Type B pancreatic cell (in vitro differentiated cells): ENCODE measurements around the gene PDE9A. TPM values are rescaled to one million over a fixed set of nuclear protein-coding genes. Genes with fewer than 3 reads are reported as not detected.

Experiments used
- DNase-seq: peaks from one replicate; pipeline ENCODE4 v3.0.0; 2021; ENCODE audit warnings: mixed read lengths; ENCODE audit not compliant: unreplicated experiment; ENCODE audit errors: extremely low spot score
- H3K27ac Mint-ChIP-seq: 2 replicates; pipeline ENCODE4 v1.8.0; 2021; ENCODE audit warnings: mild to moderate bottlenecking, mixed read lengths
- H3K27me3 Mint-ChIP-seq: 2 replicates; pipeline ENCODE4 v1.8.0; 2021; ENCODE audit warnings: mixed read lengths
- H3K36me3 Mint-ChIP-seq: 2 replicates; pipeline ENCODE4 v1.8.0; 2021; ENCODE audit warnings: mixed read lengths
- H3K4me1 Mint-ChIP-seq: one replicate; pipeline ENCODE4 v1.8.0; 2021; ENCODE audit warnings: mixed read lengths; ENCODE audit not compliant: unreplicated experiment
- H3K4me3 Mint-ChIP-seq: 2 replicates; pipeline ENCODE4 v1.8.0; 2021; ENCODE audit warnings: mild to moderate bottlenecking, mixed read lengths
- H3K9me3 Mint-ChIP-seq: 2 replicates; pipeline ENCODE4 v1.8.0; 2021; ENCODE audit warnings: mixed read lengths
- CTCF ChIP-seq: fragments of 200-600 bp; sonication (generic); conservative IDR thresholded peaks from 2 replicates; pipeline ENCODE4 v1.5.0; 2021; ENCODE audit warnings: antibody characterized with exemption, mild to moderate bottlenecking
- total RNA-seq: library from RNA; stranded (reverse); gene quantifications from 2 replicates; pipeline ENCODE4 v1.2.1, GENCODE V29; 2021; ENCODE audit warnings: low replicate concordance

The PDE9A gene
- total RNA-seq, 1 donor from 2014 or later: 18.6 TPM

- H3K27me3 Mint-ChIP-seq: no peaks in the 10 kb centered on the region
- no peaks in the 10 kb centered on the region for H3K4me1 Mint-ChIP-seq
- no peaks in the 10 kb centered on the region for H3K36me3 Mint-ChIP-seq
- no peak for DNase-seq
- H3K4me3 Mint-ChIP-seq: no peak overlapping the region
- no peak for TF ChIP-seq CTCF
- no peaks in the 10 kb centered on the region for H3K9me3 Mint-ChIP-seq
- H3K27ac Mint-ChIP-seq: no peak overlapping the region
These were observed 101.7 kb downstream of the PDE9A start for GRCh38 chr21:42755031-42755665.

GRCh38 chr21:42755766-42756579, 102.6 kb downstream of the PDE9A start:
- Mint-ChIP-seq H3K27me3 (no peaks in the 10 kb centered on the region), H3K4me1 (no peaks in the 10 kb centered on the region), H3K4me3 (no peak overlapping the region), H3K27ac (no peak overlapping the region), H3K36me3 (no peaks in the 10 kb centered on the region), H3K9me3 (no peaks in the 10 kb centered on the region)
- no peak for DNase-seq
- TF ChIP-seq CTCF: no peak

GRCh38 chr21:42756580-42757250, 103.3 kb downstream of the PDE9A start:
- H3K9me3 Mint-ChIP-seq: no peaks in the 10 kb centered on the region
- no peaks in the 10 kb centered on the region for H3K27me3 Mint-ChIP-seq
- H3K4me3 Mint-ChIP-seq: no peak overlapping the region
- H3K4me1 Mint-ChIP-seq: no peaks in the 10 kb centered on the region
- DNase-seq: no peak
- TF ChIP-seq CTCF: no peak
- no peak overlapping the region for H3K27ac Mint-ChIP-seq
- no peaks in the 10 kb centered on the region for H3K36me3 Mint-ChIP-seq

GRCh38 chr21:42757422-42757821, 104.0 kb downstream of the PDE9A start:
- Mint-ChIP-seq H3K27me3 (no peaks in the 10 kb centered on the region), H3K36me3 (no peaks in the 10 kb centered on the region), H3K9me3 (no peaks in the 10 kb centered on the region), H3K4me3 (no peak overlapping the region), H3K4me1 (no peaks in the 10 kb centered on the region), H3K27ac (no peak overlapping the region)
- DNase-seq: no peak
- TF ChIP-seq CTCF: no peak

GRCh38 chr21:42757826-42758655, 104.6 kb downstream of the PDE9A start:
- Mint-ChIP-seq H3K27me3 (no peaks in the 10 kb centered on the region), H3K27ac (no peak overlapping the region), H3K4me3 (no peak overlapping the region), H3K4me1 (no peaks in the 10 kb centered on the region), H3K9me3 (no peaks in the 10 kb centered on the region), H3K36me3 (no peaks in the 10 kb centered on the region)
- TF ChIP-seq CTCF: no peak
- DNase-seq: no peak
